ENCODE results near the gene INTS14. TPM values are rescaled to one million over a fixed set of nuclear protein-coding genes. Genes with fewer than 3 reads are reported as not detected.

The INTS14 gene
- total RNA-seq, 1 donor from 2014 or later, result 42.2 TPM

- Mint-ChIP-seq H3K36me3 (ENCODE audit: low read depth, unreplicated experiment) (no peaks in the 10 kb centered on the region), H3K4me3 (ENCODE audit: unreplicated experiment) (no peak overlapping the region), H3K27ac (ENCODE audit: unreplicated experiment) (no peak overlapping the region), H3K27me3 (ENCODE audit: unreplicated experiment) (no peaks in the 10 kb centered on the region), H3K9me3 (ENCODE audit: unreplicated experiment) (no peaks in the 10 kb centered on the region), H3K4me1 (ENCODE audit: unreplicated experiment) (peaks cover 10% of the 10 kb centered on the region)
- no peak for TF ChIP-seq CTCF (IDR thresholded peaks at IDR 0.05; ENCODE audit: unreplicated experiment)
- DNase-seq (ENCODE audit: low spot score), result no peak
Observed at GRCh38 chr15:65547841-65548240, 63.1 kb downstream of the INTS14 start.

- Mint-ChIP-seq H3K36me3 (ENCODE audit: low read depth, unreplicated experiment) (no peaks in the 10 kb centered on the region), H3K9me3 (ENCODE audit: unreplicated experiment) (no peaks in the 10 kb centered on the region), H3K27me3 (ENCODE audit: unreplicated experiment) (no peaks in the 10 kb centered on the region), H3K4me3 (ENCODE audit: unreplicated experiment) (no peak overlapping the region), H3K27ac (ENCODE audit: unreplicated experiment) (peak overlapping the region; percentile 13), H3K4me1 (ENCODE audit: unreplicated experiment) (no peaks in the 10 kb centered on the region)
- TF ChIP-seq CTCF (IDR thresholded peaks at IDR 0.05; ENCODE audit: unreplicated experiment), result no peak
- DNase-seq (ENCODE audit: low spot score), result no peak
Observed at GRCh38 chr15:65541231-65541820, 69.6 kb downstream of the INTS14 start.

- no peak for TF ChIP-seq CTCF (IDR thresholded peaks at IDR 0.05; ENCODE audit: unreplicated experiment)
- no peak for DNase-seq (ENCODE audit: low spot score)
- Mint-ChIP-seq H3K4me3 (ENCODE audit: unreplicated experiment) (no peak overlapping the region), H3K4me1 (ENCODE audit: unreplicated experiment) (no peaks in the 10 kb centered on the region), H3K9me3 (ENCODE audit: unreplicated experiment) (no peaks in the 10 kb centered on the region), H3K27me3 (ENCODE audit: unreplicated experiment) (no peaks in the 10 kb centered on the region), H3K36me3 (ENCODE audit: low read depth, unreplicated experiment) (no peaks in the 10 kb centered on the region), H3K27ac (ENCODE audit: unreplicated experiment) (no peak overlapping the region)
Observed at GRCh38 chr15:65540314-65540713, 70.6 kb downstream of the INTS14 start.

GRCh38 chr15:65535192-65535591 is 75.7 kb downstream of the INTS14 start:
- H3K9me3 Mint-ChIP-seq (ENCODE audit: unreplicated experiment), result no peaks in the 10 kb centered on the region
- no peak for DNase-seq (ENCODE audit: low spot score)
- peaks cover 15% of the 10 kb centered on the region for H3K4me1 Mint-ChIP-seq (ENCODE audit: unreplicated experiment)
- no peaks in the 10 kb centered on the region for H3K27me3 Mint-ChIP-seq (ENCODE audit: unreplicated experiment)
- H3K36me3 Mint-ChIP-seq (ENCODE audit: low read depth, unreplicated experiment), result no peaks in the 10 kb centered on the region
- no peak overlapping the region for H3K27ac Mint-ChIP-seq (ENCODE audit: unreplicated experiment)
- no peak for TF ChIP-seq CTCF (IDR thresholded peaks at IDR 0.05; ENCODE audit: unreplicated experiment)
- no peak overlapping the region for H3K4me3 Mint-ChIP-seq (ENCODE audit: unreplicated experiment)

- Mint-ChIP-seq H3K27ac (ENCODE audit: unreplicated experiment) (no peak overlapping the region), H3K27me3 (ENCODE audit: unreplicated experiment) (peaks cover 2% of the 10 kb centered on the region), H3K4me1 (ENCODE audit: unreplicated experiment) (peaks cover 19% of the 10 kb centered on the region), H3K9me3 (ENCODE audit: unreplicated experiment) (no peaks in the 10 kb centered on the region), H3K36me3 (ENCODE audit: low read depth, unreplicated experiment) (no peaks in the 10 kb centered on the region), H3K4me3 (ENCODE audit: unreplicated experiment) (no peak overlapping the region)
- TF ChIP-seq CTCF (IDR thresholded peaks at IDR 0.05; ENCODE audit: unreplicated experiment), result no peak
- no peak for DNase-seq (ENCODE audit: low spot score)
Observed at GRCh38 chr15:65533057-65533756, 77.7 kb downstream of the INTS14 start.
